Ovary (tissue), 9 donors: ENCODE results near the gene LOXL1. TPM values are rescaled to one million over a fixed set of nuclear protein-coding genes. Genes with fewer than 3 reads are reported as not detected.

Experiments
- DNase-seq, 5 donors: peaks; one replicate each; pipeline ENCODE4 v3.0.0-alpha.2; 2019 to 2020
- H3K27ac ChIP-seq, 2 donors: fragments of 200-600 bp; one replicate each; pipeline versions ENCODE4 v1.5.1 to v1.8.0; 2019 to 2022
- H3K27me3 ChIP-seq: fragments of 200-600 bp; one replicate; pipeline ENCODE4 v1.8.0; 2022
- H3K36me3 ChIP-seq: fragments of 200-600 bp; sonication (generic); one replicate; pipeline ENCODE4 v1.5.1; 2019
- H3K4me1 ChIP-seq: one replicate; pipeline ENCODE4 v1.8.1; 2013; ENCODE audit warnings: mild to moderate bottlenecking, moderate library complexity; ENCODE audit not compliant: insufficient read depth
- H3K4me3 ChIP-seq: fragments of 200-600 bp; sonication (generic); one replicate; pipeline ENCODE4 v1.5.1; 2017
- H3K9me3 ChIP-seq, 2 donors: fragments of 200-600 bp in 1 of 2; sonication (generic) in 1 of 2; one replicate each; pipeline versions ENCODE4 v1.5.1 to v1.8.1; 2013 to 2019; ENCODE audit warnings: mild to moderate bottlenecking in 1 of 2, moderate library complexity in 1 of 2
- EP300 ChIP-seq: sonication (generic); formaldehyde crosslinking; IDR thresholded peaks from one replicate; pipeline ENCODE4 v1.6.1; 2017; ENCODE audit warnings: antibody characterized with exemption
- POLR2A ChIP-seq: fragments of 450-650 bp; IDR thresholded peaks from one replicate; pipeline ENCODE4 v1.6.1; 2017; ENCODE audit warnings: antibody characterized with exemption, mild to moderate bottlenecking, moderate library complexity
- WGBS, 3 donors: extraction: QIAGEN DNeasy Blood & Tissue Kit in 1 of 3; methylation state at CpG; one replicate each; pipeline versions ENCODE4 v1.1.5 to v1.1.7; 2013 to 2017; 5-methylcytosine and 5-hydroxymethylcytosine counted together
- intact Hi-C, 4 donors: fragments of 100-400 bp; cut with DNase I; formaldehyde crosslinking; loops; one replicate each; pipeline versions ENCODE4 v1.11.0 to v1.15.1; 2022 to 2023
- polyA plus RNA-seq, 2 donors: library from polyadenylated mRNA; stranded (reverse); fragments of 200-250 nt in 1 of 2; fragments of 350-450 nt in 1 of 2; fragmentation: Illumina TruSeq in 1 of 2; extraction: RNeasy Lipid Tissue Mini Kit (QIAGEN cat#74804) in 1 of 2; gene quantifications; one replicate each; pipeline ENCODE4 v1.2.3, GENCODE V29; 2013 to 2014
- total RNA-seq, 7 donors: library from RNA; depleted of rRNA in 2 of 7; stranded (reverse); fragments of >200 nt in 2 of 7; fragmentation: NEBNext Ultra II Directional in 3 of 7; extraction: Animal tissue kit (Norgen Biotek cat#: 25700) in 3 of 7; gene quantifications; one replicate each; pipeline versions ENCODE4 v1.1.0 to v1.2.4, GENCODE V29; 2016 to 2023
- TF ChIP-seq, protein P1 (sequence below), 3 donors: fragments of 450-650 bp in 2 of 3; fragments of 200-600 bp in 1 of 3; IDR thresholded peaks; one replicate each; pipeline versions ENCODE4 v1.5.1 to v1.8.0; 2016 to 2022; ENCODE audit warnings: antibody characterized with exemption in 3 of 3, mild to moderate bottlenecking in 1 of 3
- donor health status: DM: no; HTN: no; CAD: no; lungs with moderate emphysema.
- donor health status: DM: no; HTN: no; CAD: no.
- donor health status: Bipolar disorder and iron deficiency.
- donor health status: DM: yes; HTN: yes; CAD: no.
- donor health status: DM: no; HTN: no; CAD: no.
- donor health status: DM: yes; HTN: yes; CAD: no.

Gene LOXL1
- total and polyA plus RNA-seq, 9 donors = 10.1 to 33.8 (median 17.7) TPM

DNA sequence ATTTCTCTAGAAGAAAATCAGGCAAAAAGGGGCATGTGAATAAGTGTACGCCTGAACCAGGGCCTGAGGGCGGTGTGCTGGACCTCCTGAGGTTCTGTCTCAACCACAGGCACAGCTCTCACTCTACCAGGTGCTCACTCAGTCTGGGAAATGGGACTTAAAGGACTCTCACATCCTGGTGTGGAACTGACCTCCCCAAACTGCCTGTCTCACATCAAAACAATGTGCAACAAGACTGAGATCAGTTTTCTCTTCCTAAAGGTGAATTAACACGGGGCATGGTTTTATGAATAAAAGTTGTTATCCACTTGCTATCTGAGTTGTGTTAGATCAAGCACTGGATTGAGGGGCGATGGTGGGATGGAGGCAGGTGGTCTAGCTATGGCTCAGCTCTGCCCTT, 61.0 kb downstream of the LOXL1 start:
- intact Hi-C loops = no loop called here
- WGBS, 3 donors = 86 to 93% (median 90%) methylated on average over 4 of the region's 4 CpGs
- no peaks in the 10 kb centered on the region for H3K9me3 ChIP-seq
- no peak for DNase-seq
- no peak overlapping the region for H3K4me3 ChIP-seq
- TF ChIP-seq, protein P1, sequence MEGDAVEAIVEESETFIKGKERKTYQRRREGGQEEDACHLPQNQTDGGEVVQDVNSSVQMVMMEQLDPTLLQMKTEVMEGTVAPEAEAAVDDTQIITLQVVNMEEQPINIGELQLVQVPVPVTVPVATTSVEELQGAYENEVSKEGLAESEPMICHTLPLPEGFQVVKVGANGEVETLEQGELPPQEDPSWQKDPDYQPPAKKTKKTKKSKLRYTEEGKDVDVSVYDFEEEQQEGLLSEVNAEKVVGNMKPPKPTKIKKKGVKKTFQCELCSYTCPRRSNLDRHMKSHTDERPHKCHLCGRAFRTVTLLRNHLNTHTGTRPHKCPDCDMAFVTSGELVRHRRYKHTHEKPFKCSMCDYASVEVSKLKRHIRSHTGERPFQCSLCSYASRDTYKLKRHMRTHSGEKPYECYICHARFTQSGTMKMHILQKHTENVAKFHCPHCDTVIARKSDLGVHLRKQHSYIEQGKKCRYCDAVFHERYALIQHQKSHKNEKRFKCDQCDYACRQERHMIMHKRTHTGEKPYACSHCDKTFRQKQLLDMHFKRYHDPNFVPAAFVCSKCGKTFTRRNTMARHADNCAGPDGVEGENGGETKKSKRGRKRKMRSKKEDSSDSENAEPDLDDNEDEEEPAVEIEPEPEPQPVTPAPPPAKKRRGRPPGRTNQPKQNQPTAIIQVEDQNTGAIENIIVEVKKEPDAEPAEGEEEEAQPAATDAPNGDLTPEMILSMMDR (IDR thresholded peaks at IDR 0.05) = no peak
- TF ChIP-seq POLR2A (no peak), EP300 (no peak)
- peaks cover 5% of the 10 kb centered on the region for H3K4me1 ChIP-seq
- H3K27ac ChIP-seq = no peak overlapping the region
- no peaks in the 10 kb centered on the region for H3K36me3 ChIP-seq
- no peaks in the 10 kb centered on the region for H3K27me3 ChIP-seq

DNA sequence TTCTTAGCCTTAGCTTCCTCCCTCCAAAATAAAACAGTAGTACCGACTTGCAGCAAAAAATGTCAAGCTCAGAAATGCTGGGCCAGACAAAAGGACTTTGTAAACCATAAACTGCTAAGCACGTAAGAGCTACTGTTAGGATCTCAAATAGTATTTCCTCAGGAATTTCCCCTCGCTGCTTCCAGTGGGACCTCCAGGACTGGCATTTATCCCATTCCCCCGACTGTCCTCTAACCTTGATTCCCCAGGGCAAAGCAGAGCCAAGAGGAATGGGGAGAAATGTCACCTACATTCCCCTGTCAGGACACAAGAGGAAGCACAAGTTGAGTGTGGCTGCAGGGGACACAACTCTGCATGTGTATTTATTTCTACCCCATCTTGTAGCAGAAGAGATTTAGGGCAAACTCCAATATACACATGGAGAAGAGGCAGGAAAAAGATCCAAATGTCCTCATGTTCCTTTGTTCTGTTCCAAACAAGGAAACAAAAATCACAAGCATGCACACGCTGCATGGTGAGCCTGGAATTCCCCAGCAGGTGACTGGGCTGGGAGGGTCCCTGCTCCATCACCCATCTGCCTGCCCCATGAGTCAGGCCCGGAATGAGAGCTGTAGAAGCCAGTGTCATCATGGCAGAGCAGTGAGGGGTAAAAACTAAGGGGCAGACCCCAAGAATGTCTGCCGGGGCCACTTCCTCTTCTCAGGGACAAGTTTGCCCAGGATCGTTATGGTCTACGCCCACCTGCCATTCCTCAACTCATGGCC, 61.6 kb downstream of the LOXL1 start:
- intact Hi-C loops = no loop called here
- WGBS, 3 donors = 75 to 81% (median 79%) methylated on average over 8 to 9 of the region's 9 CpGs

DNA sequence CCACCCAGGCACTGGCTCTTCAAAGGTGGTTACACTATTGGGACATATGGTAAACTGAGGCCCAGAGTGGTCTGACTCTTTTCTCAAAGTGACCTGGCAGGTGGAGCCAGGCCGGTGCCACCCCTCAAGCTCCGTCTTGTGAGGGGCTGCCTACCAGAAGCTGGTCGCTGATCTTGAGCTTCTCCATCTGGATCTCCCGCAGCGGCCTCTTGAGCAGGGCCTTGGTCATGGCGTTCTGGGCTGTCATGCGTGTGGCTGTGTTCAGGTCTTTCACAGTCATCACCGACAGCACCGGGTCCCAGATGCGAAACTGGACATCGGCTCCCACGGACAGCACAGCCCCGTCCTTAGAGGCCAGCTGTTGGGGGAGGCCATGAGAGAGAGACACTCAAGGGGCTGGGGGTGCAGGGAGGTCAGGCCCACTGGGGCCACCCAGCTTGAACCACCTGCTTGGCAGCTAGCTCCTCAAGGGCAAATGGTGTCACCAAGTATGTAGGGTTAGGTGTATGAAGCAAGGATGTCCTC, 62.2 kb downstream of the LOXL1 start:
- H3K27ac ChIP-seq = no peak overlapping the region
- no peak overlapping the region for H3K4me3 ChIP-seq
- H3K36me3 ChIP-seq = no peaks in the 10 kb centered on the region
- H3K27me3 ChIP-seq = no peaks in the 10 kb centered on the region
- 92 to 96% (median 94%) methylated on average over 8 to 13 of the region's 13 CpGs for WGBS, 3 donors
- H3K9me3 ChIP-seq = no peaks in the 10 kb centered on the region
- TF ChIP-seq, protein P1 (IDR thresholded peaks at IDR 0.05) = no peak
- TF ChIP-seq POLR2A = no peak
- no peak for TF ChIP-seq EP300
- no peak for DNase-seq
- H3K4me1 ChIP-seq = peaks cover 6% of the 10 kb centered on the region
- intact Hi-C loops = no loop called here

More for the DNA sequence above, 61.6 kb downstream of the LOXL1 start:
- TF ChIP-seq, protein P1 (IDR thresholded peaks at IDR 0.05) = no peak
- TF ChIP-seq POLR2A = no peak
- Histone ChIP-seq H3K4me3 (no peak overlapping the region), H3K4me1 (peaks cover 4% of the 10 kb centered on the region), H3K27ac (no peak overlapping the region), H3K9me3 (no peaks in the 10 kb centered on the region), H3K36me3 (no peaks in the 10 kb centered on the region), H3K27me3 (no peaks in the 10 kb centered on the region)
- no peak for DNase-seq

DNA sequence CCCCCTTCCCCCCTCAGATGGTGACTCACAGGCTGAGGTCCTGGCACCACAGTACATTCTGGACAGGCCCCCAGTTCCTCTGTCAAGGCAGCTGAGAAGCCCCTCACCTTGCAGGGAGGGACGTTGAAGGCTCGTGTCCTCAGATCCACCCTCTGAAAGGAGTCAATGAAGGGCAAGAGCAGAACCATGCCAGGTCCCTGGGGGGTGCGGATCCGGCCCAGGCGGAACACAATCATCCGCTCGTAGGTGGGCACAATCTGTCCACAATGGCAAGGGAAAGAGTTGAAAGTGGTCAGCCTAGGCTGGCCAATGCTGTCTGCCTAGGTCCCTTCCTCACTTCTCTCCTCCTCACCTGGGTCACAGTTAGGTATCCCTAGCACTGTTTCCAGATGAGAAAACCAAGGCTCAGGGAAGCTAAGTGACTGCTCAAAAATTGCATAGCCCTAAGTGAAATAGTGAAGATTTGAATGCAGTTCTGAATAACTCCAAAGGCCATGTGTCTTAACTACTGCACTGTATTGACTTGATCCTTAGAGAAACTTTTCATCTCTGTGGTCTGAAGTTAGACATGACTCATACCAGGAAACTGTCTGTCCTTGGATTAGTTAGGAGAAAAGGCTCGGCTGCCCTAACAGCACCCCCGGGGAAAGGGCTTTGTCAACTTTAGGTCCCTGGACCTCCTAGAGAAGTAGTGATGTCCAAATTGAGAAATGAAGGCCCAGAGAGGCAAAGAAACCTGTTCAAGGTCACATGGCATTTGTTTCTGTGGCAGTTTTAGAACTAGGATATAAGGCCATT, 62.9 kb downstream of the LOXL1 start:
- Histone ChIP-seq H3K27ac (no peak overlapping the region), H3K27me3 (no peaks in the 10 kb centered on the region), H3K9me3 (no peaks in the 10 kb centered on the region), H3K4me1 (peaks cover 11% of the 10 kb centered on the region), H3K4me3 (no peak overlapping the region), H3K36me3 (no peaks in the 10 kb centered on the region)
- intact Hi-C loops = no loop called here
- DNase-seq = no peak
- WGBS, 3 donors = 71 to 82% (median 74%) methylated on average over 9 of the region's 9 CpGs
- no peak for TF ChIP-seq POLR2A
- TF ChIP-seq, protein P1 (IDR thresholded peaks at IDR 0.05) = no peak
- TF ChIP-seq EP300 = no peak
